Activated CD4-positive, alpha-beta memory T cell treated with anti-CD3 and anti-CD28 coated beads for 36 hours (primary cell): ENCODE measurements around the gene HIC1. TPM values are rescaled to one million over a fixed set of nuclear protein-coding genes. Genes with fewer than 3 reads are reported as not detected.
A peak's percentile ranks its signal among the peaks of the same experiment; 100 is the strongest.

Source experiments
- CTCF ChIA-PET: fragments of 350-600 bp; sonication (Branson Sonifier 250); formaldehyde crosslinking; loops from one replicate; lab custom pipeline; 2021; ENCODE audit warnings: antibody characterized with exemption, inconsistent platforms; lab: Charles Lee
- POLR2A ChIA-PET: fragments of 350-600 bp; sonication (Branson Sonifier 250); formaldehyde crosslinking; loops from one replicate; lab custom pipeline; 2021; ENCODE audit warnings: antibody characterized with exemption; lab: Charles Lee
- DNase-seq: peaks from one replicate; pipeline ENCODE4 v3.0.0-alpha.2; 2020
- H3K27ac Mint-ChIP-seq: one replicate; pipeline ENCODE4 v1.8.0; 2021; ENCODE audit warnings: mixed read lengths
- H3K27me3 Mint-ChIP-seq: one replicate; pipeline ENCODE4 v1.8.0; 2021; ENCODE audit warnings: mixed read lengths
- H3K36me3 Mint-ChIP-seq: one replicate; pipeline ENCODE4 v1.8.0; 2021; ENCODE audit warnings: mixed read lengths
- H3K4me1 Mint-ChIP-seq: one replicate; pipeline ENCODE4 v1.8.0; 2021; ENCODE audit warnings: low read depth, mixed read lengths
- H3K4me3 Mint-ChIP-seq: one replicate; pipeline ENCODE4 v1.8.0; 2021; ENCODE audit warnings: mild to moderate bottlenecking, mixed read lengths
- H3K9me3 Mint-ChIP-seq: one replicate; pipeline ENCODE4 v1.8.0; 2021; ENCODE audit warnings: mixed read lengths
- intact Hi-C: fragments of 100-400 bp; cut with micrococcal nuclease; formaldehyde crosslinking; loops from one replicate; pipeline ENCODE4 v1.15.1; 2023
- total RNA-seq, 2 experiments: library from RNA; stranded (reverse); gene quantifications; one replicate each; pipeline ENCODE4 v1.2.3, GENCODE V29; 2021

HIC1 gene
- total RNA-seq, 2 experiments from 2014 or later = 13.1 to 13.2 TPM

DNA sequence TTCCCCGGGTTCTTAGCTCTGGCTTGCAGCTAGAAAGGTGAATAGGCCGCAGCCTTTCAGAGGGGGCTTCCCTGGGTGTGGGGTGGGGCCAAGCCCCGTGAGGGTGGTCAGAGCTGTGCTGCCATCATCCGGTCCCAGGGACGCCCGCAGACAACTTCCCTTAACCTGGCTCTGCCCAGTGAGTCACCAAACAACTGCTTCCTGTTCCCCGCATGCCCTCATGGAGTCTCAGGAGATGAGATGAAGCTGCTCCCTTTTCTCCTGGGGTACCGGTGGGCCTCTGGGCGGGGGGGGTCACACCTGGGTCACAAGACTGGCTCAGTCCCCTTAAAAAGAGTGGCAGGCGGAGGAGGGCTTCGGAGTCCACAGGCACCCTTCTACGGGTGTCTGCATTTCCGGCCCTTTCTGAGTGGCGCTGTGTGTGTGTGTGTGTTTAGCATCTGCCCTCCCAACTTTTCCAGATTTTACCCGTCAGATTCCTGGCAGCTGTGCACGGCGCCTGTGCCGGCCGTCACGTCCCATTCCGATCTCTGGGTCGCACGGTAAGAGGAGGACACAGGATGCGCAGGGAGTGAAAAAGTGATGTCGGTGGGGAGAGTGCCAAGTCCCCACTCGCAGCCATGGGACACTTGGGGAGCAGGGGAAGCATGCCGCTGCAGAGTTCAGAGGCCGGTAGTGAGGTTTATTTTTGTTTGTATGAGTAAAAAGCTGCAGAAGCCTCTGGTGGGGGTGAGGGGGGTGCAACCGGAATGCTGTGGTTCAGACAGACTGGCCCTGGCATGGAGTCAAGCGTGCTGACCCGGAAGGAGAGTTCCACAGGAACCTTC, 16.8 kb downstream of the HIC1 start:
- Mint-ChIP-seq H3K9me3 (no peaks in the 10 kb centered on the region), H3K36me3 (peaks cover 46% of the 10 kb centered on the region), H3K27me3 (peaks cover 2% of the 10 kb centered on the region), H3K4me3 (peak overlapping the region; percentile 7), H3K27ac (peak overlapping the region; percentile 93), H3K4me1 (peaks cover 49% of the 10 kb centered on the region)
- intact Hi-C loops = no loop called here
- ChIA-PET POLR2A (interaction anchor here (1.0 to 5.7 kb wide), 6 partner anchors 10 to 182 kb away, joined by 5 to 82 read pairs (median 7); no protein-coding TSS in a partner anchor), CTCF (interaction anchor here (0.9 to 8.3 kb wide), 5 partner anchors 12 to 211 kb away, joined by 3 to 122 read pairs (median 6); partner anchors contain the start of gene HIC1)
- DNase-seq = no peak

DNA sequence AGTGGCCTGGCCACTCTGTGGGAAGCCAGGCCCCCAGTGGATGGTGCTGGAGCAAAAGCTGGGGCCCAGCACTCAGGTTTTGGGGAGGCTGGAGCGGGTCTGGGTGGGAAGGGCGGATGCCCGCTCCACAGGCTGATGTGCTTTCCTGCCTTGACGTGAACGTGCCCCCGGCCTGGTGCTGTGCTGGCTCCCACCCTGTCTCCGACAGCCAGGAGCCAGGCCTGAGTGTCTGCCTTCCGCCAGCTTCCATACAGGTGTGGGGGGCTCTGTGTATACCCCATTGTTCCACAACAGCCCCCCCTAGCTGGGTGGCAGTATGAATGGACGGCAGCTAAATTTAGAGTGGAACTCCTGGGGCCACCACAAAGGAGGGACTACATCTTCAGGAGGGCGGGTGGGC, 20.0 kb downstream of the HIC1 start:
- intact Hi-C loops = no loop called here
- peaks cover 42% of the 10 kb centered on the region for H3K36me3 Mint-ChIP-seq
- ChIA-PET CTCF (interaction anchor here (0.8 kb wide), 1 partner anchor 170 kb away, joined by 3 read pairs; no protein-coding TSS in a partner anchor), POLR2A (interaction anchor here (0.6 to 0.9 kb wide), 2 partner anchors 11 to 1629 kb away, joined by 3 read pairs; no protein-coding TSS in a partner anchor)
- DNase-seq = no peak
- H3K4me1 Mint-ChIP-seq = peaks cover 27% of the 10 kb centered on the region
- no peak overlapping the region for H3K27ac Mint-ChIP-seq
- no peaks in the 10 kb centered on the region for H3K27me3 Mint-ChIP-seq
- H3K4me3 Mint-ChIP-seq = no peak overlapping the region
- no peaks in the 10 kb centered on the region for H3K9me3 Mint-ChIP-seq

DNA sequence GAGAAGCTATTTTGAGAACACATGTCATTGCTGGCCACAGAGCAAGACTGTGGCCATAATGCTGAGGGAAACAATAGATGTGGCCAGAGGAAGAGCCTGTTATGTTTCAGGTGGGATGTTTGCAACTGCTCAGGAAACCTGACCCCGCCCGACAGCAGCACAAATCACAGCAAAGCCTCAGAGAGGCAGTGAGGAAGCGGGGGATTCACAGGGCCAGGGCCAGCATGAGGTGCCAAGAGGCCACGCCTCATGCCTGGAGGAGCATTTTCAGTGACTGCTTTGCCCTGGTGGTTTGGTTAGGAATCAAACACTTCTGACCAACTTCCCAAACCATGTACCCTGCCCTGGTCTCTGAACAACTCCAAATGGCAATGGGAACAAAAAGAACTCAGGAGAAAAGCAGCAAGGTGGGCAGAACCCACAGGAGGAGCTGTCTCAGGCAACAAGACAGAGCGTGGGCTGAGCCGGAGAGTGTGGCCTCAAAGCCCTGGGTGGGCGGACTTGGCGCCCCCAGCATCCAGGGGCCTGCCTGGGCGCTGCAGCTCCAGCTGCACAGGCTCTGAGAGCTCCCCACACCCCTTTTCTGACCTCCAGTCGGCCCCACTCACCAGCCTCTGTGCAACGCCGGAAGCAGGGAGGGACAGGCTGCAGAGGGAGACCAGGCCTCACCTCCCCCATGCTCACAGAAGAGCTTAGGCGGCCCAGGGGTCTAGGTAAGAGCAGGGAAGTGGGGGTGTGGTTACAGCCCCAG, 20.6 kb downstream of the HIC1 start:
- intact Hi-C loops = no loop called here
- ChIA-PET CTCF (interaction anchor here (0.8 to 1.0 kb wide), 2 partner anchors 11 to 17 kb away, joined by 3 read pairs; no protein-coding TSS in a partner anchor), POLR2A (interaction anchor here (0.9 kb wide), 1 partner anchor 11 kb away, joined by 3 read pairs; no protein-coding TSS in a partner anchor)
- no peaks in the 10 kb centered on the region for H3K27me3 Mint-ChIP-seq
- no peak overlapping the region for H3K4me3 Mint-ChIP-seq
- no peak overlapping the region for H3K27ac Mint-ChIP-seq
- no peaks in the 10 kb centered on the region for H3K9me3 Mint-ChIP-seq
- H3K36me3 Mint-ChIP-seq = peaks cover 40% of the 10 kb centered on the region
- DNase-seq = no peak
- H3K4me1 Mint-ChIP-seq = peaks cover 22% of the 10 kb centered on the region

DNA sequence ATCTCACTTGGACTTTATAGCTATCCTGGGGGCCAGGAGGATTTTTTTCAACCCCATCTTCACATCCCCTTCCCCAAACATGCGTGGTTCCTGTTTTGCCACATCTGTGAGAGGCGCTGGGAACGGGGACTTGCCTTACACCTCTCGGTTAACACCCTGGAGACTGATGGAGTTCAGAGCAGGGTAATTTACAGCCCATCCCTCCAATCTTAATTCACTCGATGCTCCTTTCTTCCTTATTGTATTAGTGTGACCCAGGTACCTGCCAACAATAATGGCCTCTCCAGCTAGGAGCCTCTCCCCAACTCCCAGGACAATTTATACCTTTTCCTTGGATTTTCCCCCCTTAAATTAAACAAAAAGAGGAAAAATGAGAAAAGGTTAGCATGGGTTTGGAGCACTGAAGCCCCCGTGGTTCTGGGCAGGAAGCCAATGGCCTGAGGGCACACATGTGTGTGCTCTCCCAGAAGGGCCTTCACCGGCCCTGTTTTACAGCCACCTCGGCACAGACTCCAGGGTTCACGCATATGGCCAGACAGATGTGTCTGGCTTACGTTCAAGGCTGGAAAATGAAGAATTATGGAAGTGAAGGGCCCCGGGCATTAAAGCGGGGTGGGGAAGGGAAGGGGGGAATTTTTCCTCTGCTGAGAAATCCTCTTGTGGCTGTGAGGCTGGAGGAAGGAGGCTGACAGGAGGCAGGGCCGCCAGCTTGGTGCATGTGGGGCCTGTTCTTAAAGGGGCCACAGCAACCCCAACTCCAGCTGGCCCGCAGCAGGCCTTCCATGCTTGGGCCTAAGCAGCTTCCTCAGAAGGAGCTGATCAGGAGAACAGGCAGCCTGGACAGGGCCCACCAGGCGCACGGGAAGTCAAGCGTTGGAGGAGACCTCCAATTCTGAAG, 21.4 kb downstream of the HIC1 start:
- Mint-ChIP-seq H3K27me3 (no peaks in the 10 kb centered on the region), H3K36me3 (peaks cover 45% of the 10 kb centered on the region), H3K9me3 (no peaks in the 10 kb centered on the region), H3K27ac (no peak overlapping the region), H3K4me3 (no peak overlapping the region), H3K4me1 (peaks cover 14% of the 10 kb centered on the region)
- CTCF ChIA-PET = interaction anchor here (0.8 to 1.0 kb wide), 2 partner anchors 12 to 18 kb away, joined by 3 read pairs; no protein-coding TSS in a partner anchor
- intact Hi-C loops = no loop called here
- POLR2A ChIA-PET = no interaction called here
- DNase-seq = no peak

DNA sequence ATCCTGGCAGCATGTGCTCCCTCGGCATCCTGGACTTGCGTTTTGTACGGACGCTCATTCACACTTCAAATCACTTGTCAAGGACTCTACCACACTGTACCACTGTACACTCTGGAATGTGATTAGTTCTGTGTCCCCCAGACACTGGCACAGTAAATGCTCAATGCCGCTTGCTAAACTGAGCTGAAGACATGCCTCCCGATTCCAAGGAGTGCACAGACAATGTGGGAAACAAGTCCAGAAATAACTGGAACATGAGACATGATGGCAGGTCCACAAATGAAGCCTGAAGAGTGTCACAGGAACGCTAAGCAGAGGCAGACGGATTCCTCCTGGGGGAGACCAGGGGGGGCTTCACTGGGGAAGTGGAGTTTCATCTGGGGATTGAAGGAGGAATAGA, 22.1 kb downstream of the HIC1 start:
- CTCF ChIA-PET = no interaction called here
- Mint-ChIP-seq H3K27me3 (no peaks in the 10 kb centered on the region), H3K27ac (no peak overlapping the region), H3K36me3 (peaks cover 47% of the 10 kb centered on the region), H3K9me3 (no peaks in the 10 kb centered on the region), H3K4me1 (peaks cover 12% of the 10 kb centered on the region), H3K4me3 (no peak overlapping the region)
- DNase-seq = no peak
- POLR2A ChIA-PET = no interaction called here
- intact Hi-C loops = no loop called here

DNA sequence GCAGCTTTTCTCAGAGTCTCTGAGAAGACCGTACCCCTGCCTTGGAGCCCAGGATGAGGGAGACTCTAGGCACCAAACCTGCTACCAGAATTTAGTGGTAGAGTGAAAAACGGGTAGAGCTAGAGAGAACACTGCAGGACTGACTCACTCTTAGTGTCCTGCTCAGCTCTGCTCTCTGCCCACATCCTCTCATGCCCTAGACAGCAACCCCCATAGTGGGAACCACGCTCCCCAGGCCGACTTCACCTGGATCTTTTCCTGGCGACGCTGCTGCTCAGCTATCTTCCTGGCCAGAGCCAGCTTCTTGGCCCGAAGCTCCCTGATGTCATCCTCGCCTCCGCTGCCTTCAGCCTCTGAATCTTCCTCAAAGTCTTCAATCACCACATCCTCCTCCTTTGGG, 26.7 kb downstream of the HIC1 start:
- ChIA-PET POLR2A (interaction anchor here (1.1 to 1.6 kb wide), 3 partner anchors 9 to 11 kb away, joined by 4 to 7 read pairs (median 6); no protein-coding TSS in a partner anchor), CTCF (interaction anchor here (0.5 to 1.7 kb wide), 3 partner anchors 23 to 69 kb away, joined by 3 to 5 read pairs (median 4); partner anchors contain the start of gene HIC1)
- DNase-seq = no peak
- Mint-ChIP-seq H3K4me3 (no peak overlapping the region), H3K27ac (no peak overlapping the region), H3K36me3 (peaks cover 59% of the 10 kb centered on the region), H3K27me3 (no peaks in the 10 kb centered on the region), H3K9me3 (no peaks in the 10 kb centered on the region), H3K4me1 (peaks cover 35% of the 10 kb centered on the region)
- intact Hi-C loops = no loop called here

DNA sequence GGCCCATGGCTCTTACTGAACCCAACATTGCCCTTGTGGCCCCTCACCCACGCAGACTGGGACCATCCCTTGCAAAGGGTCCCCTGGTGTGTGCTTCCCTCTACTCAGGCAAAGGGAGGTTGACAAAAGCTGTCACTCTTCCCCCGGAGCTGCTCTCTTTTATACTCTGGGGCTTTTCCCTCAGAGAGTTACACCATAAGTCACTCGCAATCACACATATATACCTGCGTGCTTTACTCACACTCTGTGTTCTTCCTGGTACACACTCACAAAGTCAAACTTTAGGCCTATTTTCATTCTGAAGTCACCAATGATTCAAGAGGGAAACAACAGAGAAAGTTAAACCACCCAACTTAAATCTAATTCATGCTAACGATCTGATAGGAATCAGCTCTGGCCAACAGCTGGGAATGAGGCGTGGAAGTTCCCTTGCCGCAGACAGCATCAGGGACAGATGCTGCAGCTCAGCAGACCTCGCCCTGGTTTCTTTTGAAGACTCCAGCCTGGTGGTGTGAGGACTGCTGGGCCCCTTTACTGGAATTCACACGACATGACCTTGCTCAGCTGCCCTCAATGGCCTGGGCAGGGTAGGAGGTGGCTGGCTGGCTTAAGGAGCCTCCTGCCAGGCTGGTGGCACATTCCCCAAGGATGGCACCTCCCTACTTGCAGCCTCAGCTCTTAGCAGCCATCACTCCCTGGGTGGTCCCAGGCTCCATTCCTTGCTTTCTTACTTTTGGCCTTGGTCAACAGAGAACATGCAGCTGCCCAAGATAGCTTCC, 27.3 kb downstream of the HIC1 start:
- CTCF ChIA-PET = interaction anchor here (0.5 to 1.8 kb wide), 7 partner anchors 13 to 200 kb away, joined by 3 to 8 read pairs (median 4); partner anchors contain the start of gene HIC1

DNA sequence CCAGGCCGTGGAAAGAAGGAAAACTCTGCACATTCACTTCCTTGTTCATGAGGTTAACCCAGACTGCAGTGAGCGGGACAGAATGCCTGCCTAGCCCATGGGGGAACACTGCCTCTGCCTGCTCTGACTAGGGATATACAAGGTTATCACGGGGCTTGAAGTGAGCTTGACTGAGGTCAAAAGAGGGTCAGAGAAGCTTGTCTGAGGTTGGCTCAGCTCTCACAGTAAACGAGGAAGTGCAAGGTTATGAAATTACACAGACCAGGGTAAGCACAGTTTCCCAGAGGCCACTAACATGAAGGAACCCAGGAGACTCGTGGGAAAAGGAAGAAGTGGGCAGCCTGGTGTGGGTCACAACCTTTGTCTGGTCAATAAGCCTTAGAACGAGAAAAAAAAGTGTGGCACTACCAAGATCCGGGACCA, 28.7 kb downstream of the HIC1 start:
- no peak for DNase-seq
- ChIA-PET CTCF (interaction anchor here (0.8 to 1.9 kb wide), 5 partner anchors 13 to 161 kb away, joined by 3 to 8 read pairs (median 4); no protein-coding TSS in a partner anchor), POLR2A (interaction anchor here (1.2 kb wide), 1 partner anchor 13 kb away, joined by 4 read pairs; no protein-coding TSS in a partner anchor)
- H3K4me3 Mint-ChIP-seq = no peak overlapping the region
- no peaks in the 10 kb centered on the region for H3K9me3 Mint-ChIP-seq
- peak overlapping the region; percentile 40 for H3K27ac Mint-ChIP-seq
- H3K36me3 Mint-ChIP-seq = peaks cover 51% of the 10 kb centered on the region
- intact Hi-C loops = no loop called here
- H3K27me3 Mint-ChIP-seq = no peaks in the 10 kb centered on the region
- peaks cover 55% of the 10 kb centered on the region for H3K4me1 Mint-ChIP-seq

More for the DNA sequence above, 27.3 kb downstream of the HIC1 start:
- Mint-ChIP-seq H3K4me1 (peaks cover 41% of the 10 kb centered on the region), H3K9me3 (no peaks in the 10 kb centered on the region), H3K4me3 (no peak overlapping the region), H3K27me3 (no peaks in the 10 kb centered on the region), H3K36me3 (peaks cover 61% of the 10 kb centered on the region), H3K27ac (no peak overlapping the region)
- DNase-seq = no peak
- intact Hi-C loops = no loop called here
- POLR2A ChIA-PET = interaction anchor here (1.1 to 1.6 kb wide), 4 partner anchors 9 to 180 kb away, joined by 3 to 7 read pairs (median 5); no protein-coding TSS in a partner anchor

DNA sequence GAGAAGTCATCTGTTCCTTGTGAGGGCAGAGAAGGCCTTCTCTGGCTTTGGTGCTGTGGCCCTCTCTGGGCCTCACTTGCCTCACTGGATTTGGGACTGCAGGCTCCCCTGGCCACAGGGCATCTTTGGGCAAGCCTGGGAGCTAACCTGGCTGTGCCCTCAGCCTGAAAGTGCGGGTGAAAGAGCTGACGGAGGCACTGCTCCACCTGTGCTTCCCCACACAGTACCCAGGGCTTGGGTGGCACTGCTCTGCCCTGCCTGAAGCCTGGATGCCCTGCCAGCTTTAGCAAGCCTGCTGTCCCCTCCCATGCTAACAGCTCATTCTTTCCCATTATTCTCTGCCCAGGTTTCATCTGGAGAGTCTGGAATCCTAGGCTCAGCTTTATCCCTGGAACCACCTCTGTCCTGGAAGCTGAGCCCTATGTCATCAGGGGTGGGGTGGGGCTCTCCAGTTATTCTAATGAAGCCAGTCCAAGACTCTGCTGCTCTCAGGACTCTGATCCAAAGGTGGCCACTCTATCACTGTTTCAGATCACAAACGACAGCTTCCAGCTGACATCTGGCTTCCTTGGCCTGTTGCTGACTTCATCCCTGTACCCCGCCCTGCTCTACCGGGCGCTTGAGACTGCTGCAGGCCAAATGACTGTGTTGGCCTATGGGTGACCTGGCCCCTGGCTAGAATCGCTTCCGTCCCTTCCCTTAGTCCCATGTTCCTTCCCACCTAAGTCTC, 29.3 kb downstream of the HIC1 start:
- CTCF ChIA-PET = interaction anchor here (0.8 to 1.9 kb wide), 5 partner anchors 13 to 161 kb away, joined by 3 to 8 read pairs (median 4); no protein-coding TSS in a partner anchor

More for the DNA sequence above, 29.3 kb downstream of the HIC1 start:
- intact Hi-C loops = no loop called here
- DNase-seq = no peak
- Mint-ChIP-seq H3K27me3 (no peaks in the 10 kb centered on the region), H3K9me3 (no peaks in the 10 kb centered on the region), H3K4me3 (no peak overlapping the region), H3K36me3 (peaks cover 47% of the 10 kb centered on the region), H3K4me1 (peaks cover 61% of the 10 kb centered on the region), H3K27ac (peak overlapping the region; percentile 40)
- POLR2A ChIA-PET = interaction anchor here (1.2 kb wide), 1 partner anchor 14 kb away, joined by 4 read pairs; no protein-coding TSS in a partner anchor
